Smooth muscle cell of the brain vasculature (primary cell): ENCODE measurements around the gene IL17RE.
"Not testable (repeated sequence)": the region's sequence is repeated elsewhere in the genome, so short reads cannot be mapped to it uniquely, and the experiment has no call there.

Source experiments
- DNase-seq: peaks from one replicate; pipeline ENCODE4 v3.0.0-alpha.2; 2012; ENCODE audit warnings: low read depth, low spot score

The IL17RE gene

GRCh38 chr3:9902372-9903237, at the start of gene IL17RE:
TSS of gene IL17RE (plus strand) at chr3:9902848. CDS start at chr3:9902933, 85 bp downstream.
- no peak for DNase-seq

- DNase-seq, result not testable (repeated sequence)
Observed at GRCh38 chr3:9854291-9854940, 48.2 kb upstream of the IL17RE start.

GRCh38 chr3:9855594-9855993, 47.1 kb upstream of the IL17RE start:
- DNase-seq, result no peak

GRCh38 chr3:9859530-9860025, 43.1 kb upstream of the IL17RE start:
- DNase-seq, result no peak

- DNase-seq, result no peak
Observed at GRCh38 chr3:9861201-9861600, 41.4 kb upstream of the IL17RE start.

- DNase-seq, result no peak
Observed at GRCh38 chr3:9861626-9862130, 41.0 kb upstream of the IL17RE start.

- no peak for DNase-seq
Observed at GRCh38 chr3:9862391-9863057, 40.1 kb upstream of the IL17RE start.

GRCh38 chr3:9863058-9863772, 39.4 kb upstream of the IL17RE start:
- DNase-seq, result no peak

- DNase-seq, result peak; percentile 87
Observed at GRCh38 chr3:9864200-9864927, 38.3 kb upstream of the IL17RE start.

GRCh38 chr3:9865125-9865637, 37.5 kb upstream of the IL17RE start:
- DNase-seq, result not testable (repeated sequence)

- DNase-seq, result no peak
Observed at GRCh38 chr3:9866639-9867038, 36.0 kb upstream of the IL17RE start.

- no peak for DNase-seq
Observed at GRCh38 chr3:9867106-9867505, 35.5 kb upstream of the IL17RE start.

GRCh38 chr3:9869955-9870354, 32.7 kb upstream of the IL17RE start:
- no peak for DNase-seq

- peak; percentile 18 for DNase-seq
Observed at GRCh38 chr3:9870978-9871377, 31.7 kb upstream of the IL17RE start.

- not testable (repeated sequence) for DNase-seq
Observed at GRCh38 chr3:9872067-9872466, 30.6 kb upstream of the IL17RE start.

GRCh38 chr3:9875448-9875847, 27.2 kb upstream of the IL17RE start:
- no peak for DNase-seq

GRCh38 chr3:9876255-9876654, 26.4 kb upstream of the IL17RE start:
- not testable (repeated sequence) for DNase-seq

GRCh38 chr3:9876991-9877390, 25.7 kb upstream of the IL17RE start:
- no peak for DNase-seq

- DNase-seq, result no peak
Observed at GRCh38 chr3:9878700-9879099, 23.9 kb upstream of the IL17RE start.

GRCh38 chr3:9879830-9880549, 22.7 kb upstream of the IL17RE start, which contains the start of gene CIDEC:
TSS of gene CIDEC (minus strand) at chr3:9880253. CDS start at chr3:9878486, 1,767 bp downstream.
- DNase-seq, result no peak
